ENCODE data around the gene EPHA7.

Gene EPHA7

DNA sequence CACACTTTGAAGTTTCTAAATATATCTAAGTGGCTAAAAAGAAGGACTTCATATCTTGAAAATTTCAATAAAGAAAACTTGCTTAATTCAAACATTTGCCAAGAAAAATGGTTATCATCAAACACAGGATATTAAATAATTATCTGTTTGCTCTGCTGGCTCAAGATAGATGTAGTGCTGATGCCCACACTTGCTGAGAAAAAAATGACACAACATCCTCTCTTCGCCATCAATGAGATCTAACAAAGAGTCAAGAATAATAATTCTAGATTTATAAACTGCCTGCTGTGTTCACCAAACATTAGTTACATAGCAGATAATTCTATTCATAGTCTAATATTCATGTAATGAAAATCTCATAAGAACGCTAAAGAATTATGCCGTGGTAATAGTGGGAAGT lies 93.6 kb downstream of the EPHA7 start:
- DNase-seq (ENCODE audit: low read depth, low spot score) = no peak

DNA sequence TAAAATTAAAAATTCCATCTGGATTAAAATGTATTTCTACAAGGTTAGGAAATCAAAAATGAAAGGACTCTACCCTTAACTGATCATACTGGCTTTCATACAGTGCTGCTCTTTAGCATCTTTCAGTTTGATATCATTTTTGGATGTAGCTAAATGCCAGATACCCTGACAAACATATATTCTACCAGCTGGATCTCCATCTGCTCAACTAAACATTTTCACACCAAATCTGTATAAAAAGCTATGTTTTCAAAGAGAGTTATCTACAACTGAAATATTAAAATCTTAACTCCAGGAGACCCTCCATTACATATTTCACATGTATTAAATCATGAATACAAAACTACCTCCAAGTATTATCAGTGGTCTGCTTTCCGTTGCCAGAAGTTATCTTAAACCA lies 95.7 kb downstream of the EPHA7 start:
- no peak for DNase-seq (ENCODE audit: low read depth, low spot score)

DNA sequence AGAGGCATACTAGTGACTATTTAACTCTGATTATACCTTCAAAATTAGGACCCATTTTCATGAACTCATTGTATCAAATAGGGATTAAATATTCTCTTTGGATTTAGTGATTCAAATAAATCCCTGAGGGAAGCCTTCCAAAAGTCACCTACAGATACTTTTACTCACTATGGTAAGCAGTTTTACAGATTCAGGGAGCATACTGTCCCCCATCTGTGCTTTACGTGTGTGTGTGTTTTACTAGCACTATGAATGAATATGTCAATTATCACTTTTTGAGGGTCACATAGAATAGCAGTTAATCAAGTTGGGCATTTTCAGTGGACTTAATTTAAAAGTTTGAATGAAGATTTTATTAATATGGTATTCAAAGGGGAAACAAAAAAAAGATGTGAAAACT lies 96.7 kb downstream of the EPHA7 start:
- DNase-seq (ENCODE audit: low read depth, low spot score) = no peak

- DNase-seq (ENCODE audit: low read depth, low spot score) = no peak
These were observed 100.1 kb downstream of the EPHA7 start for GRCh38 chr6:93319304-93319703.

- DNase-seq (ENCODE audit: low read depth, low spot score) = no peak
These were observed 101.2 kb downstream of the EPHA7 start for GRCh38 chr6:93318121-93318520.

GRCh38 chr6:93317592-93317991 lies 101.8 kb downstream of the EPHA7 start:
- no peak for DNase-seq (ENCODE audit: low read depth, low spot score)

DNA sequence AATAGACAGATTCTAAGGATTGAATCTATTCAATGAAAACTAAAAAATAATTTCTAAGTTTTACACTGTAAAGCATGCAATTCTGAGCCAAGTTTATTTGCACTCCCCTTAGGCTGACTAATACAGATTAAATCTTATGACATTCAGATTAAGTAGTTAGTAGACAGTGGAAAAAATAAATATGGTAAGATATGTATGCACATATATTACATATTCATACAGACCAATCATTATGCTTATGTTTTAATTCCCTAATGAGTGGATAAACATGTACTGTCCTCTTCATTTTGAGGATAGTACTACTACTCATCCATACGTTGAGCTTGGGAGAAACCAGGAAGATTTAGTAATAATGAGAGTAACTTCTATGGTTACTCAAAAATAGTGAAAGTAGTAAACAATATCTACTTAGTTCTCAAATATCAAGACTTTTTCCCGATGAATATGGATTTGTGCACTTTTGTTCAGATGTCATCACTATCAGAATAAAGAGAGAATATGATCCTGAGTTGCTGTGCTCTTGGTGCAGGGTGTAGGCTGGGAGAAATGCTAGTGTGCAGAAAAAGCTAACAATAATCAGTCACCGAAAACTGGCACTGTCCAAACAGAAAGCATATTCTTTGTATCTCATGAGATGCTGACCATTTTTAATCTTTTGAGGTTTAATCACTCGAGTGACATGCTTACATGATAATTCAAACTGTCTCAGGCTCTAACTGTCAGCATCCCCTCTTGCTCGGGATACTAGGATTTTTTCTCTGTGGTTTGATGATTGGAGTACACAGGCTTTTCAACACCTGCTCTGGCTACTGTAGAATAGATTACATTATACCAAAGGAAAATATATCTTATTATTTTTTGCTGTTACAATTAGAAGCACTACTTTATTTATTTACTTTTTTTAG lies 111.6 kb downstream of the EPHA7 start:
- no peak for DNase-seq (ENCODE audit: low read depth, low spot score)

DNA sequence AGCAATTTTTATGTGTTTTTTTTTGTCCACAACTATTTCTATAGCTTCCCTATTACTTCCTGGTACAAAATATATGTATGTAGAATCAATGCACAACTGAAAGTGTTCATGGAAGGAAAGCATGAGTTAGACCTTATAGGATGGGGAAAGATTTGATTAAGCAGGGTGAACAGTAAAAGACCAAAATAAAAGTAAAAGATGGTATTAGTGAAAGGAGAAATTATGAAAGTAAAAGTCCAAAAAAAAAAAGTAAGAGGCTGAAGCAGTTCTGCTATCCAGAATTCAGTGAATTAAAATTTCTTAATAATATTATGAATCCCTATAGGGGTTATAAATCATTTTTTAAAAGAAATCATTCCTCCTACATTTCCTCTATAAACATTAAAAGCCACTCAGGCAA lies 114.3 kb downstream of the EPHA7 start:
- DNase-seq (ENCODE audit: low read depth, low spot score) = no peak

DNA sequence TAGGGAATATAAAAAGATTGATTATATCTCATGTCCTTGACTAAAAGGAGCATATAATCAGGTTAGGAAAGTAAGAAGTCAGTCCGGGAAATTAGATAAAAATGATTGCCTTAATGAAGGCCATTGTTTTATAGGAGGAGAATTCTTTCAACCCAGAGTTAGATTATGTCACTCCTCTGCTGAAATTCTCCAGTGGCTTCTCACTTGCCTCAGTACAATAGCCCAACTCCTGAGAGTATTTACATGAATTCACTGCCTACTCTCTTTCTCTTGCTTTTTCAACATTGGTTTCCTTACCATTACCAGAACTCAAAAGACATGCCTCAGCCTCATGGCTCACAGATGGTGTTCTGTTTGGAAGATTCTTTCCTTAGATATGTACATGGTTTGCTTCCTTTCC lies 114.9 kb downstream of the EPHA7 start:
- no peak for DNase-seq (ENCODE audit: low read depth, low spot score)

DNA sequence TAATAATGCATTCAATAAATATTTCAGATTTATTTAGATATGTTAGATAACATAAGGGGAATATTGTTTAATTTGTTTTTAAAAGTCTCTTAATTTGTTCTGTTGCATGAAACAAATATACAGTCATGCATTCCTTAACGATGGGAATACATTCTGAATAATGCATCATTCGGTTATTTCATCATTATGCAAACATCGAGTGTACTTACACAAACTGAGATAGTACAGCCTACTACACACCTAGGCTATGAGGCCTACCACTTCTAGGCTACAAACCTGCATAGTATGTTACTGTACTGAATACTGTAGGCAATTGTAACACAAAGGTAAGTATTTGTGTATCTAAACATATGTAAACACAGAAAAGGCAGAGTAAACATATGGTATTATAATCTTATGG lies 118.7 kb downstream of the EPHA7 start:
- DNase-seq (ENCODE audit: low read depth, low spot score) = no peak

DNA sequence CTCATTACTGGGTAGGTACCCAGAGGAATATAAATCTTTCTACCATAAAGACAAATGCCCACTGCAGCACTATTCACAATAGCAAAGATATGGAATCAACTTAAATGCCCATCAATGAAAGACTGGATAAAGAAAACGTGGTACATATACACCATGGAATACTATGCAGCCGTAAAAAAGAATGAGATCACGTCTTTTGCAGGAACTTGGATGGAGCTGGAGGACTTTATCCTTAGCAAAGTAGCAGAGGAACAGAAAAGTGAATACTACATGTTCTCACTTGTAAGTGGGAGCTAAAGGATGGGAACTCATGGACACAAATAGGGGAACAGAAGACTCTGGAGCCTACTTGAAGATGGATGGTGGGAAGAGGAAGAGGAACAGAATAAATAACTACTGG lies 119.7 kb downstream of the EPHA7 start:
- no peak for DNase-seq (ENCODE audit: low read depth, low spot score)

DNA sequence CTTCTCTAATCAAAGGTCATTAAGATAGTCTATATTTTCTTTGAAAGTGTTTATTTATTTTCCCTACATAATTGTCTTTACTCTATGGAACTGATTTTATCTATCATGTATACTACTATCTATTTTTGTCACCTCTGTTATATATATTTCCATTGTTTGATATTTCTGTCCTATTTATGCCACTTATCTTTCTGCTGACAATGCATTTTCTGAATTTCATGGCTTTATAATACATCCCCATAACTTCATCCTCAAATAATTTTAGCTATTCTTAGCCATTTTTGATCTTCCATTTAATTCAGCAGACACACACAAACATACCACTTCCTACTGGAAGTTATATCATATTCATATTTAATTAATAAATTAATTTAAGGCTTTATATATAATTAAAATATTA lies 123.7 kb downstream of the EPHA7 start:
- DNase-seq (ENCODE audit: low read depth, low spot score) = no peak

DNA sequence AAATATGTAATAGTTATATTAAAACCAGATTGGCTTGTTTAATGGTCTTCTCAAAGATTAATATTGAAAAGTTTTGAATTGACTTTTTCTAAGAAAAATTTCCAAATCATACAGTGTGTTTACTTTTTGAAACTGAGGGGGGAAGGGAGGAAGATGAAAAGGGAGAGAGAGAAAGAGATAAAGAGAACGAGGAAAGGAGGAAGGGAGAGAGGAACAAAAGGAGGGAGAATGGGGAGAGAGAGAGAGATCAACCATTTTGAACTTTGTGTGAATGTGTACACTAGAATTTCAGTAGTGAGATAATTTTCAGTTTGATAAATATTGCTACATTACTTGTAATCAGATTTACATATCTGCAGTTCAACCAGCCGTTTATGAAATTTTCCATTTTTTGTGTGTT lies 124.5 kb downstream of the EPHA7 start:
- DNase-seq (ENCODE audit: low read depth, low spot score) = no peak

DNA sequence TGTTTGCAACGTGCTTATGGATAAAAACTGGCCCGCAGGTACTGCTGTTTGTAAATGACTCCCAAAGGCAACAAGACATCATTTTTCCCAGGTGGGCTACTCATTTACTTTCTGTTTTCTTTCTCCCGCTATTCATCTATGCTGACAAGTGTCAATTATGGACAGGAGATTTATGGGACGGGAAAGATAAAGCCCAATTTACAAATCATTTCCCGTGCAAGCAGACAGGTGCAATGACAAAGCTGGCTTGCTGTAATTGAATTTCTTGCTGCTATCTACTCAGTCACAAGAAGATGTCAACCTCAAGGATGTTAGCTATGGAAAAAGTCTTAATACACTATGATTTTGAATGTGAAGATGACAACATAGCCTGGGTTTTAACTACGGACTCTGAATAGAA lies 125.5 kb downstream of the EPHA7 start:
- DNase-seq (ENCODE audit: low read depth, low spot score) = no peak

GRCh38 chr6:93293460-93293859 lies 125.9 kb downstream of the EPHA7 start:
- no peak for DNase-seq (ENCODE audit: low read depth, low spot score)

DNA sequence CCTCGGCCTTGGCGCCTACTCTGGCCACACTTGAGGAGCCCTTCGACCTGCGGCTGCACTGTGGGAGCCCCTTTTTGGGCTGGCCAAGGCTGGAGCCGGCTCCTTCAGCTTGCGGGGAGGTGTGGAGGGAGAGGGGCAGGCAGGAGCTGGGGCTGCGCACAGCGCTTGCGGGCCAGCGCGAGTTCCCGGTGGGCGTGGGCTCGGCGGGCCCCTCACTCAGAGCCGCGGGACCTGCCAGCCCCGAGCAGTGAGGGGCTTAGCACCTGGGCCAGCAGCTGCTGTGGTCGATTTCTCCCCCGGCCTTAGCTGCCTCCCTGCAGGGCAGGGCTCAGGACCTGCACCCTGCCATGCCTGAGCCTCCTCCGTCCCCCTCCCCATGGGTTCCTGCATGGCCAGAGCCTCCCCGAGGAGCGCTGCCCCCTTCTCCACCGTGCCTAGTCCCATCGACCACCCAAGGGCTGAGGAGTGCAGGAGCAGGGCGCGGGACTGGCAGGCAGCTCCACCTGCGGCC lies 136.8 kb downstream of the EPHA7 start:
- DNase-seq (ENCODE audit: low read depth, low spot score) = no peak

DNA sequence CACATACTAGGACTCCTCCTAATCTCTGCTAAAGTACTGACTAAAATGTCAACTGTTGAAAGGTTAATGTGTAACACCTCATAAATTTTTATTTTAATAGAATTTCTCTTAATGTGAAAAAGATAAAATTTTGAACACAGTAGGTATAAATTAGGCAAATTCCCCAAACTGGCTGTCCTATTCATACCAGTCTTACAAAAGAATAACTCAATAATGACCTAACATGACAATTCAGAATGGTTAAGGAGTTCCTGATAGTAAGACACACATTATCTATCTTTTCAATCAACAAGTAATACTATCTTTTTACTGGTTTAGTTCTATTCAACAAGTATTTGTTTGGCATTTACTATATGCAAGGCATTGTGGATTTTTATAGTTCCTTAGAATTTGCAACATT lies 141.1 kb downstream of the EPHA7 start:
- DNase-seq (ENCODE audit: low read depth, low spot score) = no peak

- DNase-seq (ENCODE audit: low read depth, low spot score) = no peak
These were observed 146.5 kb downstream of the EPHA7 start for GRCh38 chr6:93272896-93273295.

- no peak for DNase-seq (ENCODE audit: low read depth, low spot score)
These were observed 147.1 kb downstream of the EPHA7 start for GRCh38 chr6:93272211-93272610.

- DNase-seq (ENCODE audit: low read depth, low spot score) = no peak
These were observed 153.1 kb downstream of the EPHA7 start for GRCh38 chr6:93266116-93266817.

- no peak for DNase-seq (ENCODE audit: low read depth, low spot score)
These were observed 158.5 kb downstream of the EPHA7 start for GRCh38 chr6:93260881-93261280.

GRCh38 chr6:93259332-93259731 lies 160.0 kb downstream of the EPHA7 start:
- DNase-seq (ENCODE audit: low read depth, low spot score) = no peak

GRCh38 chr6:93252930-93253329 lies 166.4 kb downstream of the EPHA7 start:
- DNase-seq (ENCODE audit: low read depth, low spot score) = no peak

Data from activated CD4-positive, CD25-positive, alpha-beta regulatory T cell treated with anti-CD3 and anti-CD28 coated beads, Interleukin-2, amount 50 U/mL, for 16 hours (primary cell).